HG02973 (cell line): ENCODE data around the gene NPFFR1.
"Not testable (repeated sequence)": the region's sequence is repeated elsewhere in the genome, so short reads cannot be mapped to it uniquely, and the experiment has no call there.

Experiments used
- ATAC-seq: cut with Tn5 transposase; IDR thresholded peaks from one replicate; pipeline ENCODE4 v1.9.1; 2021; ENCODE audit warnings: moderate library complexity; ENCODE audit not compliant: unreplicated experiment

Gene NPFFR1

DNA sequence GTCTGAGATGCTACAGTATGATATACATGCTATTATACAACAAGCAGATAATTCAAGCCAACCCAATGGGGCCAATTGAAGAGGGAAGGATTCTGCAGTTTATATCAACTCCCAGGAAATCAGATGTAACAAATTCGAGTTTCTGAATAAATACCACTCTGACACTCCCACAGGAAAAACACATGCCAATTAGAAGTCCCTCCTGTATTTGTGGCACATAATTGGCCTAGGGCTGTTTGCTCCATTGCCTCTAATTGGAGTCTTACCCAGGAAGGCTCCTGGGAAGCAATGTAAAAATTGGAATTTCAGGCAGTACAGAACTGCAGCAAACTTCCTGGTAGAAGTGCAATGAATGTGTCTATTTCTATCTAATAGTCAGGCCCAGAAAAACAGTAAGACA is 55.3 kb downstream of the NPFFR1 start:
- ATAC-seq, result no peak

DNA sequence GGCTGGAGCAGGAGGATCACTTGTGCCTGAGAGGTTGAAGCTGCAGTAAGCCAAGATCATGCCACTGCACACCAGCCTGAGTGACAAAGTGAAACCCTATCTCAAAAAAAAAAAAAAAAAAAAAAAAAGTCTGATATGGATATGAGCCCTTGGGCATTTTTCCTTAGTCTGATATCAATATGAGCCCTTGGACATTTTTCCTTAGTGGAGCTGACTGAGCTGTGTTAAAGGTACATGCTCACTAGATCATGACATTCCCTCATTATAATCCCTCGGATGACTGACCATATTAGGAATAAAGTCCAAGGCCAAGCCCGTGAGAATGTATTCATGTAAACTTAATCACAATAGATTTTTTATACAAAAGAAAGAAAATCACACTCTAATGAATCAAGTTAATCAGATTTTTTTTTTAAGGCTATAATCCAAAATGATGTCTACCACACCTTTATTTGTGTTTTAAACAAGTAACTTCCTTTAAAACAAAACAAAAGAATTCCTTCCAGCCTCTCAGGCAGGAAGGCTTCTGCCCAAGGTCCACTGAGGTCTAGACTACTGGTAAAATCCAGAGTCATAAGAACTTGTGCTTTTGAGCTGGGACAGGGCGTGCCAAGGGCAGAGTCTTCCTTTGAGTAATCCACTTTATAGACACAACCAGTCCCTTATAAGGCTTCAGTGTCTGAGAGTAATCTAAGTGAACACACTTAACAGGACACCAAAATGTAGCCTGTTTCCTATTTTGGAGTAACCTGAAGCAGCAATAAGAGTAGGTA is 56.1 kb downstream of the NPFFR1 start:
- ATAC-seq, result no peak

DNA sequence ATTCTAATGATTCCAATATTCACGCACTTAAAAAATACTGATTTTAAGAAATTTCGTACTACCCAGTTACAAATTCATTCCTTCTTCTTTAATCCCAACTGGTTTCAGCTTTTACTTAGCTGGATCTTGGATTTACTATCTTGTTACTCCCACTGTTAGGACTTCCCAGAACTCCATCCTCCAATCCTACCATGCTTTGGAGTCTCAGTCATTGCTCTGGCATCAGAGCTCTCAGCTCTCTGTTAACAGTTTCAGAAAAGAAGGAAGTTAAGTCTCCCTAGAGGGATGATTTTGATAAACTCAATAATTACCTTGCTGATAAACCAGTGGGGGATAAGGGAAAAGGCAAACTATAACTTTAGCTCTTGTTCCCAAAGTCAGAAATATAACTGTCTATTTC is 60.1 kb downstream of the NPFFR1 start:
- no peak for ATAC-seq

DNA sequence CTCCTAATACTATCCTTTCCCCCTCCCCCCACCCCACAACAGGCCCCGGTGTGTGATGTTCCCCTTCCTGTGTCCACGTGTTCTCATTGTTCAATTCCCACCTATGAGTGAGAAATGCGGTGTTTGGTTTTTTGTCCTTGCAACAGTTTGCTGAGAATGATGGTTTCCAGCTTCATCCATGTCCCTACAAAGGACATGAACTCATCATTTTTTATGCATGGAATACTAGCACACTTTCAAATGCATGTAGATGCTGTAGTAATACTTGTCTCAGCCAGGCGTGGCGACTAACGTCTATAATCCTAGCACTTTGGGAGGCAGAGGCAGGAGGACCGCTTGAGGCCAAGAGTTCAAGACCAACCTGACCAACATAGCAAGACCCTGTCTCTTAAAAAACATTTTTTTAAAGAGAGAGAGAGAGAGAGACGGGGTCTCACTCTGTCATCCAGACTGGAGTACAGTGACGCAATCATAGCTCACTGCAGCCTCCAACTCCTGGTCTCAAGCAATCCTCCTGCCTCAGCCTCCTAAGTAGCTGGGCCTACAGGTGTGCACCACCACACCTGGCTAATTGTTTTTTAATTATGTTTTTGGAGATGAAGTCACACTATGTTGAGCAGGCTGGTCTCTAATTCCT is 60.9 kb downstream of the NPFFR1 start:
- not testable (repeated sequence) for ATAC-seq

DNA sequence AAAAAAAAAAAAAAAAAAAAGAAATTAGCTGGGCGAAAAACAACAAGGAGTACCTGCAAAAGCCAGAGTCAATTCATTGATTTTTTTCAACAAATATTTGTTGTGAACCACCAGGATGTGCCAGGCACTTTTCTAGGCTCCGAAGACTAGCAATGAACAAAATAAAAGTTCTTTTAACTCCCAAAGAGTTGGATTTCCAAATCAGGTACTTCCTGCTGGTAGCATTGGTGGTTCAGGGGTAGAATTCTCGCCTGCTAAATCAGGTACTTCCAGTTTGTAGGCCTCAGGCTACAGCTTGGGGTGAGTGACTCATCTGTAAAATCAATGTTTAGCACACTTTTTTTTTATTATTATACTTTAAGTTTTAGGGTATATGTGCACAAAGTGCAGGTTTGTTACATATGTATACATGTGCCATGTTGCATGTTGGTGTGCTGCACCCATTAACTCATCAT is 61.4 kb downstream of the NPFFR1 start:
- no peak for ATAC-seq

DNA sequence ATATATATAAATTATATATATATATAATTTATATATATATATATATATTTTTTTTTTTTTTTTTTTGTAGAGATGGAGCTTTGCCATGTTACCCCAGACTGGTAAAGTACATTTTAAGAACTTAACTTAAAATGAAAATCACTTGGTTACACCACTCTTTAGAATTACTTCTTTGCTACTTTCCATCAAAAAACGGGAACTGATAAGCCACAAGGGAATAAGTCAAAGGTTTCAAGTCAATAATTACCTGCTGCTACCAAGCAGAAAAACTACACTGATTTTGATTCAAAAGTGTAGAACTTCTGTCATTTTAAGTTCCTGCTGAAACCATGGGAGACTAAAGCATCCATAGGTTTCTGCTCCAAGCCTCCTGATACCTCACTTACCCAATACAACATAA is 62.8 kb downstream of the NPFFR1 start:
- ATAC-seq, result no peak

DNA sequence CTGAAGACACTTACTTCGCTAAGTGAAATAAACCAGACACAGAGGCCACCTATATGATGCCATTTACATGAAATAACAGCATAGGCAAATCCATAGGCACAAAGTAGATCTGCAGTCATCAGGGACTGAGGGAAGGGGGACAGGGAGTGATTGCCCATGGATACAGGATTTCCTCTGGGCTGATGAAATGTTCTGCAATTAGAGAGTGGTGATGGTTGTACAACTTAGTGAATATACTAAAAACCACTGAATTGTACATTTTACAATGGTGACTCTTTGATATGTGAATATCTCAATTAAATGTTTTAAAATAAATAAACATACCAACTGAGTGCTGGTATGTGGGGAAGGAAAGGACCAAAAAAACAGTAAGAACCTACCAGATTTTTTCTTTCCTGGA is 70.9 kb downstream of the NPFFR1 start:
- ATAC-seq, result no peak

DNA sequence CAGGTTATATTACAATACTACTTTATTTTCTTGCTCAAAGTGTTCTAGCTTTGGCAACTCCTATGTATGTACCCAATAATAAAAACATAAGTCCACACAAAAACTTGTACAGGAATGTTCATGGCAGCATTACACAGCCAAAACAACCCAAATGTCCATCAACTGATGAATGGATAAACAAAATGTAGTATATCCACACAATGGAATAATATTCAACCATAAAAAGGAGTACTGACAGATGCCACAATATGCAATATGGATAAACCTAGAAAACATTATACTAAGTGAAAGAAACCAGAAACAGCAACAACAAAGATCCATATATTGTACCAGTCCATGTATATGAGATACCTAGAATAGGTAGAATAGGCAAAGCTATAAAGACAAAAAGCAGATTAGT is 71.5 kb downstream of the NPFFR1 start:
- ATAC-seq, result no peak

DNA sequence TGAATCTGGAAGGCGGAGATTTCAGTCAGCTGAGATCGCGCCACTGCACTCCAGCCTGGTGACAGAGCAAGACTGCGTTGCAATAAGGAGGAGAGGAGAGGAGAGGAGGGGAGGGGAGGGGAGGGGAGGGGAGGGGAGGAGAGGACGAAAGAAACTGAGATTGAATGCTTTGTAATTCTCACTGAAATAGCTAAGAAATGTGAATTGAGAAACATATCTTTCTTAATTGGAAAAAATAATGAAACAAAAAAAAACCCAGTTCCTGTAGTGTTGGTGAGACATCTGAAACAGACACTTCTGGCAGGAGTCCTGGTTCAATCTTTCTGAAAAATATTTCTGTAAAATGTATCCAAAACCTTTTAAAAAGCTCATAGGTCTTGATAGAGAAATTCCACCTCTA is 77.0 kb downstream of the NPFFR1 start:
- ATAC-seq, result no peak

DNA sequence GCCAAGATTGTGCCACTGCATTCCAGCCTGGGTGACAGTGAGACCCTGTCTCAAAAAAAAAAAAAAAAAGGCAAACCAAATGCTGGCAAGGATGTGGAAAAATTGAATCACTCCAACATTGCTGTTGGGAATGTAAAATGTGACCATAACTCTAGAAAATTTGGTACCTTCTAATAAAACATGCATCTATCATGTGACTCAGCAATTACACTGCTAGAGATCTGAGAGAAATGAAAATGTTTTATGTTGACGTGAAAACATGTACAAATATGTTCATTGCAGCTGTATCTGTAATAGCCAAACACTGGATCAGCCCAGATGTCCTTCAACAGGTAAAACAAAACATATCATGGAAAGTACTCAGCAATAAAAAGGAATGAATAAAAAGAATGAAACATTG is 82.7 kb downstream of the NPFFR1 start:
- no peak for ATAC-seq

DNA sequence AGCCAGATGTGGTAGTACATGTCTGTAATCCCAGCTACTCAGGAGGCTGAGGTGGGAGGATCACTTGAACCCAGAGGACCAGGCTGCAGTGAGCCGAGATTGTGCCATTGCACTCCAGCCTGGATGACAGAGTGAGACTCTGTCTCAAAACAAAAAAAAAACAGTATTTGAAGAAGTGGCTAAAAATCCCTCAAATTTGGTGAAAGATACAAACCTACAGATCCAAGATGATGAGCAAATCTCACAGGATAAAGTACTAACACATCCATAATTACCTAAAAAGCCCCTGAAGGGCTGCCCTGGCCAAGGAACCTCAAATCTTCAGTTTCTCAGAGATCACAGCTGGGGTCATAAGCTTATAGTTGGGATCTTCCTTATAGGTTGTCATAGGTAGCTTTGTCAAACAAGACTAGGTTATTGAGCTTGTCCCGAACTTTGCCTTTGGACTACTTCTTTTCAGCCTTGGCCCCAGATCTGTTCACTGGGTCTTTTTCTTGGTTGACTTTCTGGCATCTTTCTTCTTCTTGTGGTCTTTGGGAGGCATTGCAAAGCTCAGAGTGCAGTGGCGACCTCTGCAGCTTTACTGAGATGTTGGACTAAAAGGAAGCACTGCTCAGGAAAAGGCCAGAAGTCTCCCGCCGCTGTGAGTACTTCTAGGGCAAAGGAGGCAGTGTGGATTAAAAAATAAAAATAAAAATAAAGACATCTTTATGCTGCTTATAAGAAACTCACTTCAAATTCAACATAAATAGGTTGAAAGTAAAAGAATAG is 84.9 kb downstream of the NPFFR1 start:
- ATAC-seq, result no peak
